ENCODE measurements around the gene RASGRP3.

DNA sequence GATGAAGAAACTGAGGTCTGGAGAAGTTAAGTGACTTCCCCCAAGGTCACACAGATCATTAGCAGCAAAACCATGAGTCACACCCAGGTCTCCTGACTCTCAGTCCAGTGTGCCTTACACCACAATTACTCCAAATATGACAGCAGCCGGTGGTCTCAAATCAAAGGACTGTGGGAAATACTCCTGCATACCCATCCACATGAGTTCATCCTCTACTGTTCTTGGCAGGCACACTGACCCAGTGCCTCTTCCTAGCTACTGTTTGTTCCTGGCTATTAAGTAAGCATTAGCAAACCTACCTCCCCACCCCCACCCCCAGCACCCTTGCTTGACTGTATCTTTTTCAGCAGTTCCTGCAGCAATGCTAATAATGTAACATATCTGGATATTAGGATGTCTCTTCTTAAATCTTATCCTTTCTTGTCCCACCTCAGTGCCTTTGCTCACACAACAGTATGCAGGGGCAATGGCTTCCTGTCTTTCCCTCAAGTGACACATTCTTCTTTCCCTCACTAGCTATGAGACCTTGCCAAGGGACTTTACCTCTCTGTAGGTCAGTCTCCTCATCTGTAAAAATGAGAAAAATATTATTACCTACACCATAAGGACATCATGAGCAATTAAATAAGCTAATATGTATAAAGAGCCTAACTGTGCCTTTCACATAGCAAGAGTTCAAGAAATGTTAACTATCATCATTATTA lies 76.5 kb downstream of the RASGRP3 start:
- TF ChIP-seq, protein P1, sequence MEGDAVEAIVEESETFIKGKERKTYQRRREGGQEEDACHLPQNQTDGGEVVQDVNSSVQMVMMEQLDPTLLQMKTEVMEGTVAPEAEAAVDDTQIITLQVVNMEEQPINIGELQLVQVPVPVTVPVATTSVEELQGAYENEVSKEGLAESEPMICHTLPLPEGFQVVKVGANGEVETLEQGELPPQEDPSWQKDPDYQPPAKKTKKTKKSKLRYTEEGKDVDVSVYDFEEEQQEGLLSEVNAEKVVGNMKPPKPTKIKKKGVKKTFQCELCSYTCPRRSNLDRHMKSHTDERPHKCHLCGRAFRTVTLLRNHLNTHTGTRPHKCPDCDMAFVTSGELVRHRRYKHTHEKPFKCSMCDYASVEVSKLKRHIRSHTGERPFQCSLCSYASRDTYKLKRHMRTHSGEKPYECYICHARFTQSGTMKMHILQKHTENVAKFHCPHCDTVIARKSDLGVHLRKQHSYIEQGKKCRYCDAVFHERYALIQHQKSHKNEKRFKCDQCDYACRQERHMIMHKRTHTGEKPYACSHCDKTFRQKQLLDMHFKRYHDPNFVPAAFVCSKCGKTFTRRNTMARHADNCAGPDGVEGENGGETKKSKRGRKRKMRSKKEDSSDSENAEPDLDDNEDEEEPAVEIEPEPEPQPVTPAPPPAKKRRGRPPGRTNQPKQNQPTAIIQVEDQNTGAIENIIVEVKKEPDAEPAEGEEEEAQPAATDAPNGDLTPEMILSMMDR (conservative IDR thresholded peaks at IDR 0.05; ENCODE audit: low read depth, low read length) = no peak
- no peak for TF ChIP-seq EZH2 (IDR thresholded peaks at IDR 0.05; ENCODE audit: borderline replicate concordance, low read depth, low read length, poor library complexity, severe bottlenecking)
